Neural progenitor cell (in vitro differentiated cells): Measurements from ENCODE around the gene NBAS.

ENCODE experiments used
- CTCF ChIP-seq: fragments of 200-600 bp; sonication (generic); IDR thresholded peaks from 2 replicates; pipeline ENCODE4 v1.5.1; 2017; ENCODE audit warnings: antibody characterized with exemption, mild to moderate bottlenecking
- EZH2 ChIP-seq: fragments of 200-600 bp; sonication (generic); IDR thresholded peaks from 2 replicates; pipeline ENCODE4 v1.6.1; 2017; ENCODE audit warnings: antibody characterized with exemption, mild to moderate bottlenecking, moderate library complexity

- TF ChIP-seq CTCF = no peak
- TF ChIP-seq EZH2 = no peak
These were observed 139.4 kb downstream of the NBAS start for GRCh38 chr2:15421753-15422152.
